Adrenal gland (tissue), 5 donors: ENCODE results near the gene PPP1CC.

Experiments
- POLR2A ChIP-seq, 2 donors: fragments of 450-650 bp; IDR thresholded peaks; one replicate each; pipeline ENCODE4 v1.6.1; 2017; ENCODE audit warnings: antibody characterized with exemption in 2 of 2, mild to moderate bottlenecking in 2 of 2, moderate library complexity in 1 of 2
- TF ChIP-seq, protein P1 (sequence below), 6 experiments: fragments of 450-650 bp in 4 of 6; fragments of 200-600 bp in 2 of 6; sonication (generic) in 1 of 6; IDR thresholded peaks; 1 replicate in 5 of 6; 2 replicates in 1 of 6; pipeline versions ENCODE4 v1.5.1 to v1.8.0; 2016 to 2021; ENCODE audit warnings: antibody characterized with exemption in 6 of 6, mild to moderate bottlenecking in 2 of 6, moderate library complexity in 1 of 6
- donor health status: DM: no; HTN: no; CAD: no.

DNA sequence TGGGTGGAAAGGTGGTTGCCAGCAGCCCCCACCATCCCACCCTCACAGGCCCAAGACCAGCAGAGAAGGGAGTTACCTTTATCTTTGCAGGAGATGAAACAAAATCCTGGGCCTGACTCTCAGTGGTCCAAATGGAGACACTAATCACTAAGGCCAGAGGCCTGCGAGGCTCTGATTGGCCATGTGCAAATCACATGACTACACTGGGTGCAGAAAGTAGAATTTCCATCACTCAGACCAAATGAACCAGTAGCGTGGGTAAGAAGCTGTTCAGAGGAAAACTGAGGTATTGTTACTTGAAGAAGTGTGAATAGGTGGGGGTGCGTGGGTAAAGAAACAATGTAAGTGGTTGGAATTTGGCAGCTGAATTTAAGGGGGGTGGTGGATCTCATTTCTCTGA is 20.2 kb upstream of the PPP1CC start:
- TF ChIP-seq, protein P1, sequence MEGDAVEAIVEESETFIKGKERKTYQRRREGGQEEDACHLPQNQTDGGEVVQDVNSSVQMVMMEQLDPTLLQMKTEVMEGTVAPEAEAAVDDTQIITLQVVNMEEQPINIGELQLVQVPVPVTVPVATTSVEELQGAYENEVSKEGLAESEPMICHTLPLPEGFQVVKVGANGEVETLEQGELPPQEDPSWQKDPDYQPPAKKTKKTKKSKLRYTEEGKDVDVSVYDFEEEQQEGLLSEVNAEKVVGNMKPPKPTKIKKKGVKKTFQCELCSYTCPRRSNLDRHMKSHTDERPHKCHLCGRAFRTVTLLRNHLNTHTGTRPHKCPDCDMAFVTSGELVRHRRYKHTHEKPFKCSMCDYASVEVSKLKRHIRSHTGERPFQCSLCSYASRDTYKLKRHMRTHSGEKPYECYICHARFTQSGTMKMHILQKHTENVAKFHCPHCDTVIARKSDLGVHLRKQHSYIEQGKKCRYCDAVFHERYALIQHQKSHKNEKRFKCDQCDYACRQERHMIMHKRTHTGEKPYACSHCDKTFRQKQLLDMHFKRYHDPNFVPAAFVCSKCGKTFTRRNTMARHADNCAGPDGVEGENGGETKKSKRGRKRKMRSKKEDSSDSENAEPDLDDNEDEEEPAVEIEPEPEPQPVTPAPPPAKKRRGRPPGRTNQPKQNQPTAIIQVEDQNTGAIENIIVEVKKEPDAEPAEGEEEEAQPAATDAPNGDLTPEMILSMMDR (IDR thresholded peaks at IDR 0.05) = no peak
- no peak for TF ChIP-seq POLR2A (IDR thresholded peaks at IDR 0.05)
